Cardiac muscle cell (in vitro differentiated cells and primary cell): ENCODE measurements around the gene KCNQ1. TPM values are rescaled to one million over a fixed set of nuclear protein-coding genes. Genes with fewer than 3 reads are reported as not detected.

Experiments used
- DNase-seq, 2 donors: peaks; one replicate each; pipeline versions ENCODE4 v3.0.0 to v3.0.0-alpha.2; 2010 to 2017; ENCODE audit warnings: low read depth in 1 of 2, low spot score in 1 of 2
- H3K27ac ChIP-seq: fragments of 200-600 bp; sonication (generic); 2 replicates; pipeline ENCODE4 v1.5.1; 2016
- H3K27me3 ChIP-seq: fragments of 200-600 bp; sonication (generic); 2 replicates; pipeline ENCODE4 v1.6.0; 2016; ENCODE audit warnings: control low read depth
- H3K36me3 ChIP-seq: fragments of 200-600 bp; sonication (generic); 2 replicates; pipeline ENCODE4 v1.5.1; 2016; ENCODE audit warnings: control low read depth
- H3K4me1 ChIP-seq: fragments of 200-600 bp; sonication (generic); 2 replicates; pipeline ENCODE4 v1.8.1; 2017; ENCODE audit warnings: low read depth, mild to moderate bottlenecking, mixed run types
- H3K4me3 ChIP-seq: fragments of 200-600 bp; sonication (generic); 2 replicates; pipeline ENCODE4 v1.5.1; 2016; ENCODE audit warnings: mild to moderate bottlenecking
- H3K9me3 ChIP-seq: fragments of 200-600 bp; sonication (generic); 2 replicates; pipeline ENCODE4 v1.5.1; 2017; ENCODE audit warnings: low read depth, mild to moderate bottlenecking, control low read depth
- CTCF ChIP-seq: IDR thresholded peaks from 2 replicates; pipeline ENCODE4 v1.5.1; 2012; ENCODE audit warnings: low read depth, mild to moderate bottlenecking, low read length
- polyA plus RNA-seq: library from polyadenylated mRNA; unstranded; fragments of >200 nt; fragmentation: Nextera tagmentation; extraction: Ambion mirVana; gene quantifications from 2 replicates; pipeline ENCODE4 v1.2.1, GENCODE V29; 2016
- total RNA-seq: library from RNA; depleted of rRNA; stranded (reverse); fragments of >200 nt; gene quantifications from 2 replicates; pipeline ENCODE4 v1.2.3, GENCODE V29; 2016

KCNQ1 gene
- total and polyA plus RNA-seq, 2 experiments from 2014 or later = 13.9 to 18.6 TPM

- Histone ChIP-seq H3K36me3 (no peaks in the 10 kb centered on the region), H3K4me1 (no peaks in the 10 kb centered on the region), H3K4me3 (no peak overlapping the region), H3K27me3 (peaks cover 5% of the 10 kb centered on the region), H3K27ac (no peak overlapping the region), H3K9me3 (no peaks in the 10 kb centered on the region)
- TF ChIP-seq CTCF = no peak
- DNase-seq = no peak
Observed at GRCh38 chr11:2595204-2595603, 150.4 kb downstream of the KCNQ1 start.

GRCh38 chr11:2599561-2600189 lies 154.9 kb downstream of the KCNQ1 start:
- Histone ChIP-seq H3K36me3 (no peaks in the 10 kb centered on the region), H3K27me3 (no peaks in the 10 kb centered on the region), H3K4me1 (no peaks in the 10 kb centered on the region), H3K27ac (no peak overlapping the region), H3K4me3 (no peak overlapping the region), H3K9me3 (no peaks in the 10 kb centered on the region)
- no peak for DNase-seq
- TF ChIP-seq CTCF = no peak

GRCh38 chr11:2609345-2609744 lies 164.5 kb downstream of the KCNQ1 start:
- no peaks in the 10 kb centered on the region for H3K27me3 ChIP-seq
- TF ChIP-seq CTCF = no peak

GRCh38 chr11:2612884-2613571 lies 168.2 kb downstream of the KCNQ1 start:
- DNase-seq = no peak
- no peak overlapping the region for H3K27ac ChIP-seq
- no peaks in the 10 kb centered on the region for H3K9me3 ChIP-seq
- H3K4me3 ChIP-seq = no peak overlapping the region
- TF ChIP-seq CTCF = no peak
- no peaks in the 10 kb centered on the region for H3K27me3 ChIP-seq
- no peaks in the 10 kb centered on the region for H3K4me1 ChIP-seq
- H3K36me3 ChIP-seq = no peaks in the 10 kb centered on the region

More at GRCh38 chr11:2609345-2609744, 164.5 kb downstream of the KCNQ1 start:
- no peaks in the 10 kb centered on the region for H3K4me1 ChIP-seq
- no peaks in the 10 kb centered on the region for H3K36me3 ChIP-seq
- no peak overlapping the region for H3K27ac ChIP-seq
- no peak overlapping the region for H3K4me3 ChIP-seq
- no peak for DNase-seq
- no peaks in the 10 kb centered on the region for H3K9me3 ChIP-seq

- no peaks in the 10 kb centered on the region for H3K27me3 ChIP-seq
- H3K27ac ChIP-seq = no peak overlapping the region
- no peak for TF ChIP-seq CTCF
- no peaks in the 10 kb centered on the region for H3K9me3 ChIP-seq
- no peak overlapping the region for H3K4me3 ChIP-seq
- H3K4me1 ChIP-seq = no peaks in the 10 kb centered on the region
- DNase-seq = no peak
- no peaks in the 10 kb centered on the region for H3K36me3 ChIP-seq
Observed at GRCh38 chr11:2621894-2622293, 177.1 kb downstream of the KCNQ1 start.
